Stimulated activated naive CD4-positive, alpha-beta T cell treated with Interleukin-2 at 50 U/mL for 16 hours (primary cell): ENCODE data around the gene PBX2.

Experiments
- DNase-seq: peaks from one replicate; lab custom pipeline; 2025; lab: John Stamatoyannopoulos, UW

PBX2 gene

GRCh38 chr6:32174416-32174815, 15.6 kb downstream of the PBX2 start:
- DNase-seq: no peak

DNA sequence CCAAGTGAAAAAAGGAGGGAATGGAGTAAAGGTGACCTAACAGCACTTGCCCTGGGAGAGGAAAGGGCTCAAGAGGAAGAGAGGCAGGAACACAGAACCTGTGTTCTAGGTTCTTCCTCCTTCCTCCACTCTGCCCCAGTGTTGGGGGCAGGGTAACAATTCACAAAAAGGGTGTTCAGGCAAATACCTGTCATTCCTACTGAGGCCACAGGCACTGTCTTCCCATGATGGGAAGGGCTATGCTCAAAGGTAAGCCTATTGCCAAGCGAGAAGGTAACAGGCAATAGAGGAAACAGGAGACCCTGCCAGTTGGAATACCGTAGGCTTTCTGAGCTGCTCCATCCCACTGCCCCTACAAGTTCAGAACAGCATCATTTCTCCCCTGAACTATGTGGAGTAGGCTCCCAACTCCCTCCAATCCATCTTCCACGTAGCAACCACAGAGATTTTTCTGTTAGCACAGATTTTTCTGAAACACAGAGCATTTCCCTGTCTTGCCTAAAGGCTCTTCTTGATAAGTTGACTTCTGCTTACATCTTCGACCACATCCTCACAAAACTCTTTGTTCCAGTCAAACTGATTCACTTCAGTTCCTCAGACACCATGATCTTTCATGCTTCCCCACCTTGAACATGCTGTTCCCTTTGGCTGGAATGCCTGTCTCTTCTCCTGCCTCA, 16.8 kb downstream of the PBX2 start:
- no peak for DNase-seq

- no peak for DNase-seq
These were observed 18.8 kb downstream of the PBX2 start for GRCh38 chr6:32171234-32171633.

DNA sequence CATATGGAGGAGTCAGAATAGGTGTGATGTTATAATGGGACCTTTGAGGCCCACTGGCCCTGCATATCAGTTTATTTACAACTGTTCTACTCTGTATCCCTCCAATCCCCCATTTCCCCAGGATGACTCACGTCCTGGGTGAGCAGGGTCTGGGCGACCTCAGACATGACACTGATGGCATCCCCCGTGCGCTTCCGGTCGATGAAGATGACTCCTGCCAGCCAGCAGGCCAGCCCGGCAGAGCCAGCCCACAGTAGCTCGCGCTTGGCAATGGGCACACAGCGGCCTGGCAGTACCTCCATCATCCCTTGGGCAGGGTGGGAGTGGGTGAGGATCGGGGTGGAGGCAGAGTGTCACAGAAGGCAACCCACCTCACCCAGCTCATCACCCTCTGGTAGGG, 19.7 kb downstream of the PBX2 start:
- DNase-seq: no peak

DNA sequence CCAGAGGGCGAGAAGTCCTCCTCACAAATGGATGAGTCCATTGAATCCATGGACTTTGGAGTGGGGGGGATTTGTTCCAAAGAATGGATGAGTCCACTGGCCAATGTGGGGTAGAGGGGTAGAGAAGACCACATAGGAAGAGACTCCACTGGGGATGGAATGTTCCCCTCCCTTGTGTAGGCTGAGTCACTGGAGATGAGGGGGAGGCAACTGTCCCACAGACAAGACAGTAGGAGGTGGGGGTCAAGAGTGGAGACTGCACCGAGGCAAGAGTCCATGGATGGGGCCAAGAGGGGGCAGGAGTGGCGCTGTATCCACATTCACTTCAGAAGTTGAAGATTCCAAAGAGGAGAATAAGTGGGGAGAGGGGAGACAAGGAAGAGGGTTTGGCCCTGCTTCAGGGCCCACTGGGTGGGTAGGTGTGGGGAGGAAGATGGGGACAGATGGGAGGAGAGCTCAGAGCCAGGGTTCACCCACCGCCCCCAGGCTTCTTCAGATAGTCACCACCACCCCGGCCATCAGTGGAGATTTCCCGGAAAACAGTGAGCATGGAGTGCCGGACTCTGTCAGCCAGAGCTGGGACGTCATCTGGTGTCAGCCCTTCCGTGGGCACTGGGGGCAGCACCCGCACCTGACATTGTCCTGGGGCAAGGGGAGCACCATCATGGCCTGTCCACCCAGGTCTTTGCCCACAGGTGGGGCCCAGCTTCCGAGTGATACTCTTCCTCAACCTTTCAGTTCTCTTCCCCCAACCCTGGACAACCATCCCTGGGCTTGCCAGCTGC, 21.0 kb downstream of the PBX2 start:
- DNase-seq: no peak

- no peak for DNase-seq
These were observed 21.7 kb downstream of the PBX2 start for GRCh38 chr6:32168350-32168749.

DNA sequence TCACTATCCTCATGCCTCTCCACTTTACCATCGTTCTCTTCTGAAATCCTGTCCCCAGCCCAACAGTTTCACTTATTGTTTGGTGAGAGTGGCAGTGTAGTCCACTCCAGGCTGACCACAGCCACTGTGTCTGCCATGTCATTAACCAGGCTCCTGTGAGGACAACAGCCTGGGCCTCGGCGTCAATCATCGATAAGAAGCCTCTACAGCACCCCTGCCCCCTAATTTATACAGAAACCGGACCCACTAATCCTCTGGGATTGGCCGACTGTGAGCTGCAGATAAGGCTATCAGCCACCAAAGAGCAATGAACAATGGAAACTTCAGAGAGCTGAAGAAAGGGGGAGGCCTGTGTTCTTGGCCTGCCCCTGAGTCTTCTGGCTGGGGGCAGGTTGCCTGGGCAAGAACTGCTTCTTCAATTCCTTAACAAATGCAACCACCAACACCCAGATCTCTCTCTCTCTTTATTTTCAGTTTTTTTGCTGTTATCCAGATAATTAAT, 22.2 kb downstream of the PBX2 start:
- no peak for DNase-seq

DNA sequence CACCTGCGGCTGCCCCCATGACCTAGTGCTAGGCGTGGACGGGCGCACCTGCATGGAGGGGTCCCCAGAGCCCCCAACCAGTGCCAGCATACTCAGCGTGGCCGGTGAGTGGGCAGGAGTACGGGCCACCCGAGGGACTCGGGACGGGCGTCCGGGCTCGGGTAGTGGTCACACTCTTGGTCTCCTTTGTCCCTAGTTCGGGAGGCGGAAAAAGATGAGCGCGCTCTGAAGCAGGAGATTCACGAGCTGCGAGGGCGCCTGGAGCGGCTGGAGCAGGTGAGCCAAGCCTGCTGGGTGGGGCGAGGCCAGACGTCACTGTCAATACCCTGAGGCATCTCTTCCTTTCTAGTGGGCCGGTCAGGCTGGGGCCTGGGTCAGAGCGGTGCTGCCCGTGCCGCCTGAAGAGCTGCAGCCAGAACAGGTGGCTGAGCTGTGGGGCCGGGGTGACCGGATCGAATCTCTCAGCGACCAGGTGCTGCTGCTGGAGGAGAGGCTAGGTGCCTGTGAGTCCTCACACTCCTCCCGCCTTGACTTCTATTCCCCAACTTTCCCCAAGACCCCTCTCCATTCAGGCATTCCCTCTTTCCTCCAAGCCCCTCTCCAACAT, 22.7 kb downstream of the PBX2 start:
- DNase-seq: no peak

DNA sequence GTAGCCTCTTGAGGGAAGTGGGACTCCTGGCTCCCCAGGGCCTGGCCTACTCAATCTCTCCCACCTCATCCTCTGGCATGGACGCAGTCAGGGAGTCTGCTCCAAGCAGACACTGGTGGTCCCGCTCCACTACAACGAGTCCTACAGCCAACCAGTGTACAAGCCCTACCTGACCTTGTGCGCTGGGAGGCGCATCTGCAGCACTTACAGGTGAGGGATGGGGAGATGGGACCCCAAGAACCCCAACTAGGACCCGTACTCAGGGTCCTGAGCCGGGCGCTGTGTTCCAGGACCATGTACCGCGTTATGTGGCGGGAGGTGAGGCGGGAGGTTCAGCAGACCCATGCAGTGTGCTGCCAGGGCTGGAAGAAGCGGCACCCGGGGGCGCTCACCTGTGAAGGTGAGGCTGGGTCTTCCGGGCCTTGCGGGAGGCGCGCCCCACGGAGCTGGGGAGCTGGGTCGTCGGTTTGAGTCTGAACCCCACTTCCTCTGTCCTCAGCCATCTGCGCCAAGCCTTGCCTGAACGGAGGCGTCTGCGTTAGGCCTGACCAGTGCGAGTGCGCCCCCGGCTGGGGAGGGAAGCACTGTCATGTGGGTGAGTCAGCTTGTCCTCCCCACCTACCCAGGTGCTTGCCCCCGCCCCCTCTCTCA, 23.5 kb downstream of the PBX2 start:
- DNase-seq: no peak

- no peak for DNase-seq
These were observed 25.7 kb downstream of the PBX2 start, which contains the start of gene EGFL8 for GRCh38 chr6:32164295-32164694. EGFL8 (plus strand) TSS chr6:32164595; CDS start chr6:32166166, 1,571 bp downstream.

GRCh38 chr6:32163559-32164258, 26.3 kb downstream of the PBX2 start:
- no peak for DNase-seq

DNA sequence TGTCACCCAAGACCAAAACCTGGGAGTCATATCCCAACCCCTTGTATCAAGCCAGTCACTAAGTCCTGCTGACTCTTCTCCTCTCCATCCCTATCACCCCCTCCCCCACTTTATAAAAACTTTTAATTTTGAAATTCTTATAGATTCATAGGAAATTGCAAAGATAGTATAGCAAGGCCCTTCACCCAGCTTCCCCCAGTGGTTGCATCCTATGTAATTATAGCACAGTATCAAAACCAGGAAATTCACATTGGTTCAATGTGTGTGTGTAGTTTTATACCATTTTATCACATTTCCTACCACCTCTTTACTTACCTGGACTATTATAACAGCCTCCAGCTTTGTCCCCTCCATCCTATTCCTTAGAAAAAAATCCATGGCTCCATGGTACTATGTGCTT, 31.9 kb downstream of the PBX2 start:
- DNase-seq: no peak

DNA sequence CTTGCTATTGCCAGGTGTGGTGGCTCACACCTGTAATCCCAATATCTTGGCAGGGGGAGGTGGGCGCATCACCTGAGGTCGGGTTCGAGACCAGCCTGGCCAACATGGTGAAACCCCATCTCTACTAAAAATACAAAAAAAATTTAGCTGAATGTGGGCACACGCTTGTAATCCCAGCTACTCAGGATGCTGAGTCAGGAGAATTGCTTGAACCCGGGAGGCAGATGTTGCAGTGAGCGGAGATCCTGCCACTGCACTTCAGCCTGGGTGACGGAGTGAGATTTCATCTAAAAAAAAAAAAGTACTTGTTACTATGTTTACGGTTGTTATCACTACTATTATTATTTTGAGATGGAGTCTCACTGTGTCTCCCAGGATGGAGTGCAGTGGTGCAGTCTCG, 33.1 kb downstream of the PBX2 start:
- no peak for DNase-seq

GRCh38 chr6:32154514-32155161, 35.4 kb downstream of the PBX2 start:
- DNase-seq: peak; percentile 41

GRCh38 chr6:32153564-32154513, 36.2 kb downstream of the PBX2 start, which contains the start of gene PPT2:
PPT2 (plus strand) TSS chr6:32154141; CDS start chr6:32154595, 454 bp downstream.
- peak; percentile 61 for DNase-seq

DNA sequence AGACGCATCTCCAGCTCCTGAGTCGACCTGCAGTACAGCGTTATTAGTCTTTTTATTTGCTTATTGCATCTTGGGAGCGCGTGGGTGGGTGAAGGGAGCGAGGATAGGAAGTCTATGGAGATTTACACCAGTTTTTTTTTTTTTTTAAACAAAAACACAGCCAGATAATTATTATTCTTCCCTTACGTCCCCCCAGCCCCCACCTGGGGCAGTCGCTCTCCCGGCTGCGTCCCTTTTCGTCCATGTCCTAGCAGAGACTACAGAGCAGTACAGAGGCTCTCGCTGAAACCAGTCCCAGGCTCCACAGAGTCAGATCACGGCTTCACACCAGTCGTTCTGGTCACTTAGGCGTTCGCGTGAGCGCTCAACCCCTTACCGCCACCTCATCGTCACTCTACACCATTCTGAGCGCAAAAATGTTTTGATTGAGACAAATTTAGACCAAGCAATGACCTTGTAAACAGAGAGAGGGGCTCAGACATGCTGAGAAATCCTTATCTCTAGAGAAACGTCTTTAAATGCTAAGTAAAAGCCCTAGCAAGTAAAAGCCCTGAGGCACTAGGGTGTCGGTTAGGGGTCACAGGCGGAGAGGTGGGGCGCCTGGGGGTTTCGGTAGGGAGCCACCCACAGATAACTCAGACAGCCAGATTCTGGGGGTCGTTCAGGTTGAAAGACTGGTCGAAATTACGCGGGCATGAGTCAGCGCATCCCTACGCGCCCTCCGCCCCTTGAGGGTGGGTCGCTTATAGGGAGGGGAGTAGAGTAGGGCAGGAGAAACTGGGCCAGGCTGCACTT, 37.0 kb downstream of the PBX2 start:
- no peak for DNase-seq

DNA sequence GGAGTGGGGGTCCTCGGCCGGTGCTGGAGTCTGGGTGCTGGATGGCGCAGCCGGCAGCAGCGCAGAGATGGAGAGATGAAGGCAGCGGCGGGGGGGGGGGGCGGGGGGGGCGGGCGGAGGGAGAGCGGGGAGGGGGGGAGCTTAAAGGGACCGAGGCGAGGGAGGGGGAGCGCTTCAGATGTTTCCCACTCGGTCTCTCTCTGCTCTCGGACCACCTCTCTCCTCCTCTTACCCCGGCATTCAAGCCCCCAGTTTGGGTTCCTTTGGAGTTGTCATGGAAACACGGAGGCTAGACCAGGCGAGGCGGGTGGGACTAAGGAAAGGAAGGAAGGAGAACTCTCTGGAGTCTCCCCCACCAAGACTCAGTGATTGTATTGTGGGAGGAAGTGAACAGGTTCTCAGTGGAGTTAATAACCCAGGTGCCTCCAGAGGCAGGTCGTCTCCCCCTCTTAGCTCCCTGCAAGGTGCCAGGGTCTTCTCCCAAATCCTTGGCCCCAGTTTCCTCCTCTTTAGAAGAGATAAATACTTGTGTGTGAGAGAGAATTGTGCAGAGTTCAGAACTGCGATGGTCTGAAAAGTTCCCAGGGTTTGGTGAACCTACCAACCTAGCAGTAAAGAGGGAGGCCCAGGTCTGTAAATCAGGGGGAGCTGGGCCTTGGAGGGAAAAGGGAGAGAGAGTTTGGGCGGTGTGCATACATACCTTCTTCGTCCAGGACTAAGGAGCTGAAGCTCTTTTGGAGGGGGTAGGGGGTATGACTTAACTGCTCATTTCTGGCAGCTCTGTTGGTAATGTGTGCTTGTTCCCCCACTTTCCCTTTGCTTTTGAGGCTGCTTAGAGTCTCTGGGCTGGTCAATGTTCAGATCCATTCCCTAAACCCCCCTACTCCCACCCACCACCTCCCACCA, 37.9 kb downstream of the PBX2 start, which contains the start of gene PRRT1:
TSS of gene PRRT1 (minus strand) at position 77 of the 906 bp plus-strand sequence. CDS start 112 bp downstream, outside the sequence.
- DNase-seq: no peak
